ENCODE results near the gene SLC44A1.

- no peak for TF ChIP-seq FOXM1 (IDR thresholded peaks at IDR 0.05; ENCODE audit: borderline replicate concordance)
- no peak for TF ChIP-seq FOXA1 (IDR thresholded peaks at IDR 0.05)
- TF ChIP-seq BHLHE40 (IDR thresholded peaks at IDR 0.05; ENCODE audit: borderline replicate concordance), result no peak
- TF ChIP-seq TARDBP (IDR thresholded peaks at IDR 0.05), result no peak
- no peak for TF ChIP-seq CTBP1 (IDR thresholded peaks at IDR 0.05; ENCODE audit: borderline replicate concordance)
- no peak for TF ChIP-seq NFRKB (IDR thresholded peaks at IDR 0.05)
- TF ChIP-seq SUZ12 (IDR thresholded peaks at IDR 0.05), result no peak
- TF ChIP-seq SP1 (IDR thresholded peaks at IDR 0.05), result no peak
- no peak for TF ChIP-seq ELF4 (IDR thresholded peaks at IDR 0.05)
- no peak for TF ChIP-seq ARNT (IDR thresholded peaks at IDR 0.05)
These were observed 9.8 kb downstream of the SLC44A1 start for GRCh38 chr9:105254226-105254625.
